HCT116 (cell line): ENCODE data around the gene PAEP. TPM values are rescaled to one million over a fixed set of nuclear protein-coding genes. Genes with fewer than 3 reads are reported as not detected.

Experiments
- ATAC-seq: fragments of 200-7000 bp; cut with Tn5 transposase; 2 replicates; pipeline ENCODE4 v1.9.1; 2020; ENCODE audit warnings: mild to moderate bottlenecking, moderate library complexity
- BruUV-seq: library from RNA; stranded (reverse); fragments of 400-500 nt; replicated peaks from 2 replicates; lab custom pipeline; 2021; lab: Mats Ljungman, UMichigan
- CTCF ChIA-PET: fragments of 300-600 bp; sonication (Branson Sonifier 250); formaldehyde crosslinking; loops from one replicate; lab custom pipeline; 2021; ENCODE audit warnings: antibody characterized with exemption; lab: Charles Lee
- POLR2A ChIA-PET: fragments of 300-600, 350-600 bp; sonication (Branson Sonifier 250); formaldehyde crosslinking; loops from one replicate; lab custom pipeline; 2021; ENCODE audit warnings: antibody characterized with exemption; lab: Charles Lee
- RAD21 ChIA-PET, 2 experiments: fragments of 300-600 bp; sonication (Branson Sonifier 250); formaldehyde crosslinking; loops; one replicate each; lab custom pipeline; 2023; ENCODE audit warnings: low total read pairs in 2 of 2; ENCODE audit not compliant: uncharacterized antibody in 2 of 2, unreplicated experiment in 2 of 2, low non-redundant PET in 1 of 2; lab: Charles Lee
- DNase-seq: peaks from one replicate; pipeline ENCODE4 v3.0.0-alpha.2; 2010; ENCODE audit warnings: low read depth, low spot score
- H2AFZ ChIP-seq: fragments of 200-600 bp; shearing (Covaris generic), sonication (generic); 2 replicates; pipeline ENCODE4 v1.6.1; 2017; ENCODE audit warnings: low read depth, mixed run types, mixed read lengths, antibody characterized with exemption, low read length; ENCODE audit not compliant: poor library complexity, severe bottlenecking
- H3K27ac ChIP-seq: 2 replicates; pipeline ENCODE4 v1.5.1; 2012; ENCODE audit warnings: low read depth, low read length
- H3K27me3 ChIP-seq: fragments of 200-600 bp; sonication (generic); 2 replicates; pipeline ENCODE4 v1.6.1; 2016; ENCODE audit warnings: mixed run types, low read length, mixed read lengths; ENCODE audit not compliant: insufficient read depth
- H3K36me3 ChIP-seq, 2 experiments: fragments of 200-500 bp in 1 of 2; fragments of 200-600 bp in 1 of 2; sonication (Bioruptor generic) in 1 of 2; sonication (generic) in 1 of 2; 2 replicates each; pipeline versions ENCODE4 v1.5.1 to v1.6.1; 2014 to 2016; ENCODE audit warnings: low read length in 2 of 2, inconsistent platforms in 1 of 2, mixed read lengths in 1 of 2, mixed run types in 1 of 2; ENCODE audit not compliant: insufficient read depth in 2 of 2, control insufficient read depth in 1 of 2
- H3K4me1 ChIP-seq, 2 experiments: fragments of 200-600 bp in 1 of 2; sonication (generic) in 1 of 2; 2 replicates each; pipeline versions ENCODE4 v1.5.1 to v1.6.1; 2012 to 2017; ENCODE audit warnings: low read length in 2 of 2, inconsistent platforms in 1 of 2, mild to moderate bottlenecking in 1 of 2, mixed read lengths in 1 of 2, mixed run types in 1 of 2, moderate library complexity in 1 of 2; ENCODE audit not compliant: insufficient read depth in 2 of 2, control insufficient read depth in 1 of 2
- H3K4me2 ChIP-seq: fragments of 200-600 bp; sonication (generic); 2 replicates; pipeline ENCODE4 v1.6.1; 2017; ENCODE audit warnings: mixed run types, low read length, mixed read lengths
- H3K4me3 ChIP-seq, 2 experiments: fragments of 200-600 bp in 1 of 2; sonication (generic) in 1 of 2; replicated peaks in 1 of 2; 2 replicates each; pipeline ENCODE4 v1.5.1; 2011 to 2016; ENCODE audit warnings: low read length in 2 of 2, control low read depth in 1 of 2, low read depth in 1 of 2, mild to moderate bottlenecking in 1 of 2, mixed read lengths in 1 of 2, mixed run types in 1 of 2
- H3K79me2 ChIP-seq: fragments of 200-600 bp; sonication (generic); 2 replicates; pipeline ENCODE4 v1.6.1; 2017; ENCODE audit warnings: mild to moderate bottlenecking, mixed run types, low read length, moderate library complexity, mixed read lengths; ENCODE audit not compliant: insufficient read depth
- H3K9ac ChIP-seq: fragments of 200-600 bp; sonication (generic); 2 replicates; pipeline ENCODE4 v1.6.1; 2016; ENCODE audit warnings: low read length, mixed read lengths
- H3K9me2 ChIP-seq: fragments of 200-600 bp; sonication (generic), shearing (Covaris generic); 2 replicates; pipeline ENCODE4 v1.6.1; 2017; ENCODE audit warnings: mixed run types, mild to moderate bottlenecking, moderate library complexity; ENCODE audit not compliant: insufficient read depth
- H3K9me3 ChIP-seq, 2 experiments: fragments of 200-500 bp in 1 of 2; fragments of 200-600 bp in 1 of 2; sonication (Bioruptor generic) in 1 of 2; sonication (generic) in 1 of 2; 2 replicates each; pipeline ENCODE4 v1.6.1; 2014 to 2017; ENCODE audit warnings: low read length in 2 of 2, mixed read lengths in 2 of 2, inconsistent platforms in 1 of 2, low read depth in 1 of 2, mild to moderate bottlenecking in 1 of 2, mixed run types in 1 of 2, moderate library complexity in 1 of 2; ENCODE audit not compliant: control insufficient read depth in 1 of 2, insufficient read depth in 1 of 2
- H4K20me1 ChIP-seq: fragments of 200-600 bp; sonication (generic), shearing (Covaris generic); 2 replicates; pipeline ENCODE4 v1.6.1; 2017; ENCODE audit warnings: mixed run types, mild to moderate bottlenecking, moderate library complexity; ENCODE audit not compliant: insufficient read depth
- ATF3 ChIP-seq: IDR thresholded peaks from 2 replicates; pipeline ENCODE4 v1.6.1; 2012
- CBX3 ChIP-seq: IDR thresholded peaks from 2 replicates; pipeline ENCODE4 v1.6.1; 2012; ENCODE audit warnings: low read depth
- CEBPB ChIP-seq: IDR thresholded peaks from 2 replicates; pipeline ENCODE4 v1.6.1; 2012; ENCODE audit warnings: low read depth
- EGR1 ChIP-seq: IDR thresholded peaks from 2 replicates; pipeline ENCODE4 v1.6.1; 2012; ENCODE audit warnings: low read depth
- ELF1 ChIP-seq: IDR thresholded peaks from 2 replicates; pipeline ENCODE4 v1.6.1; 2012; ENCODE audit warnings: low read depth, borderline replicate concordance
- EZH2 ChIP-seq: fragments of 200-600 bp; sonication (generic); IDR thresholded peaks from 2 replicates; pipeline ENCODE4 v1.6.1; 2017; ENCODE audit warnings: antibody characterized with exemption, mixed run types
- JUND ChIP-seq: IDR thresholded peaks from 2 replicates; pipeline ENCODE4 v1.6.1; 2012
- MAX ChIP-seq: IDR thresholded peaks from 2 replicates; pipeline ENCODE4 v1.6.1; 2012
- RAD21 ChIP-seq: IDR thresholded peaks from 2 replicates; pipeline ENCODE4 v1.6.1; 2012; ENCODE audit warnings: low read depth, mild to moderate bottlenecking
- REST ChIP-seq: IDR thresholded peaks from 2 replicates; pipeline ENCODE4 v1.6.1; 2012; ENCODE audit warnings: low read depth
- SP1 ChIP-seq: IDR thresholded peaks from 2 replicates; pipeline ENCODE4 v1.6.1; 2012; ENCODE audit warnings: low read depth
- SRF ChIP-seq: IDR thresholded peaks from 2 replicates; pipeline ENCODE4 v1.6.1; 2012; ENCODE audit warnings: low read depth
- TCF7L2 ChIP-seq: IDR thresholded peaks from 2 replicates; pipeline ENCODE4 v1.7.0; 2011; ENCODE audit warnings: borderline replicate concordance, inconsistent platforms; ENCODE audit not compliant: insufficient read depth, insufficient read length; ENCODE audit errors: extremely low read depth
- ZFX ChIP-seq: fragments of 450-650 bp; IDR thresholded peaks from 2 replicates; pipeline ENCODE4 v1.6.1; 2017
- ZNF274 ChIP-seq: fragments of 200-500 bp; sonication (Bioruptor generic); IDR thresholded peaks from 2 replicates; pipeline ENCODE4 v1.6.1; 2014; ENCODE audit warnings: mild to moderate bottlenecking, low read depth, low read length, inconsistent platforms
- intact Hi-C: fragments of 100-400 bp; cut with micrococcal nuclease; formaldehyde crosslinking; loops from 2 replicates; pipeline ENCODE4 v1.10.0; 2022
- total RNA-seq: library from RNA; stranded (reverse); gene quantifications from one replicate; pipeline ENCODE4 v1.2.1, GENCODE V29; 2021; ENCODE audit not compliant: unreplicated experiment

Gene PAEP
- total RNA-seq, 1 experiment from 2014 or later: not detected

- Histone ChIP-seq H3K9me3 (no peaks in the 10 kb centered on the region), H3K4me1 (no peaks in the 10 kb centered on the region), H3K79me2 (no peaks in the 10 kb centered on the region), H3K4me3 (no peak overlapping the region), H3K36me3 (no peaks in the 10 kb centered on the region), H2AFZ (no peak overlapping the region), H3K27me3 (0 out of 2 replicates have a peak, but pooled peaks cover 2% of the 10 kb centered on the region), H3K27ac (no peak overlapping the region), H3K9ac (no peak overlapping the region), H3K9me2 (no peaks in the 10 kb centered on the region), H4K20me1 (no peaks in the 10 kb centered on the region), H3K4me2 (no peak overlapping the region)
- BruUV-seq: no TSS peak
- TF ChIP-seq RAD21 (no peak), EZH2 (no peak), CEBPB (no peak), SP1 (no peak), SRF (no peak), ELF1 (no peak), CBX3 (no peak), ZFX (no peak), ATF3 (no peak)
- DNase-seq: no peak
- ChIA-PET POLR2A (no interaction called here), RAD21 (no interaction called here), CTCF (no interaction called here)
- intact Hi-C loops: no loop called here
- ATAC-seq: no peak
Measured at GRCh38 chr9:135555910-135556309, 5.6 kb upstream of the PAEP start.

- no peaks in the 10 kb centered on the region for H4K20me1 ChIP-seq
- no peaks in the 10 kb centered on the region for H3K4me1 ChIP-seq
- H3K27ac ChIP-seq: no peak overlapping the region
- no peaks in the 10 kb centered on the region for H3K9me3 ChIP-seq
- H3K4me3 ChIP-seq: no peak overlapping the region
- H3K9me2 ChIP-seq: no peaks in the 10 kb centered on the region
- no peak overlapping the region for H3K9ac ChIP-seq
- CTCF ChIA-PET: no interaction called here
- no peaks in the 10 kb centered on the region for H3K36me3 ChIP-seq
- no peak for ATAC-seq
- RAD21 ChIA-PET: no interaction called here
- POLR2A ChIA-PET: no interaction called here
- intact Hi-C loops: no loop called here
- BruUV-seq: no TSS peak
- 0 out of 2 replicates have a peak, but pooled peaks cover 2% of the 10 kb centered on the region for H3K27me3 ChIP-seq
- no peak for TF ChIP-seq RAD21
- TF ChIP-seq ZNF274: no peak
- TF ChIP-seq ZFX: no peak
- no peak for TF ChIP-seq SP1
- TF ChIP-seq JUND: no peak
- no peak for TF ChIP-seq REST
- no peak for TF ChIP-seq TCF7L2
- TF ChIP-seq EGR1: no peak
- TF ChIP-seq SRF: no peak
- no peak for TF ChIP-seq MAX
- no peak for TF ChIP-seq EZH2
- H3K4me2 ChIP-seq: no peak overlapping the region
- H3K79me2 ChIP-seq: no peaks in the 10 kb centered on the region
- no peak for DNase-seq
- no peak overlapping the region for H2AFZ ChIP-seq
Measured at GRCh38 chr9:135559606-135560005, 1.9 kb upstream of the PAEP start.
